T1000 (cell line): ENCODE results near the gene MYLK.
A peak's percentile ranks its signal among the peaks of the same experiment; 100 is the strongest.

Experiments
- DNase-seq: peaks from one replicate; lab custom pipeline; 2025; ENCODE audit warnings: mixed read lengths; lab: John Stamatoyannopoulos, UW

MYLK gene

DNA sequence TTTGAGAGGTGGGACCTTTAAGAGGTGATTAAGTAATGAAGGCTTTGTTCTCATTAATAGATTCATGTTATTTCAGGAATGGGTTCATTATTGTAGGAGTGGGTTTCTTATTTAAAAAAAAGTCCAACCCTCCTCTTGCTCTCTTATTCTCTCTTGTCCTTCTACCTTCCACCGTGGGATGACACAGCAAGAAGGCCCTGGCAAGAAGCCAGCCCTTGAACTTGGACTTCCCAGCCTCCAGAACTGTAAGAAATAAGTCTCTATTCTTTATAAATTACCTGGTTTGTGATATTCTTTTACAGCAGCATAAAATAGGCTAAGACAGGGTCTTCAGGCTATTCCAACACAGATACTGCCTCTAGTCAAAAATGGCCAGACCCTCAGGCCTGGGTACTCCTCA, 62.2 kb downstream of the MYLK start:
- no peak for DNase-seq

DNA sequence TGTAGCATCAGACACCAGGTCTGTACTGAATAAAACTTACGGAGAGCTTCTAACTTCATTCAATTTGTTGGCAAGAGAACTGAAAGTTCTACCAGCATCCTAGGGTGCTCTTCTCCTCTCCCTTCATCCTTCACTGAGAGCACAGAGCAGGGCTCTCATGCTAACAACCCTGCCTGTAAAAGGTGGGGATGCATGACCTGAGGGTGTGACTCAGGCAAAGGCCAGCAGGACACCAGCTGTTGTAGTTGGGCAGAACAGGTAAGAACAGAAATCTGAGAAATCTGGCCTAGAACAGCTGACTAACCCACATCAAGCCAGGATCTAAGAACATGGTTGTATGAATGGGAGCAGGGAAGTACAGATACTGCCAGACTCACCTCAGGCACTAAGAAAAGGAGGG, 64.2 kb downstream of the MYLK start:
- no peak for DNase-seq

- DNase-seq = peak; percentile 41
These were observed 65.2 kb downstream of the MYLK start for GRCh38 chr3:123818921-123819429.

DNA sequence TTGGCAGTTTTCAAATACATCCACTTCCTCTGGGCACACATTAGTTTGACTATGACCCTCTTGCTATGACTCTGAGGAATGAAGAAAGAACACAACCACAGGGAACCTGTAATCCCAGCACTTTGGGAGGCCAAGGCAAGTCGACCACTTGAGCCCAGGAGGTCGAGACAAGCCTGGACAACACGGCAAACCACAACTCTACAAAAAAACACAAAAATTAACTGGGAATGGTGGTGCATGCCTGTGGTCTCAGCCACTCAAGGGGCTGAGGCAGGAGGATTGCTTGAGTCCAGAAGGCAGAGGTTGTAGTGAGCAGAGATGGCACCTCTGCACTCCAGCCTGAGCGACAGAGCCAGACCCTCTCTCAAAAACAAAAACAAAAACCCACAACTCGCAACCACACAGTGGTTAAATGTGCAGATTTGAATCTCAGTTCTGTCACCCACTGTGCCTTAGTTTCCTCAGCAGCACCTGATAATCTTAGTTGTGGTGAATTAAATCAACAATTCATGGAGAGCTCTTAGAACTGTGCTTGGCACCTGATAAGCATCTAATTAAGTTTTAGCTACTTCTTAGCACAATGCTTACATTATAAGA, 65.7 kb downstream of the MYLK start:
- no peak for DNase-seq

- no peak for DNase-seq
These were observed 66.7 kb downstream of the MYLK start for GRCh38 chr3:123817413-123817812.

DNA sequence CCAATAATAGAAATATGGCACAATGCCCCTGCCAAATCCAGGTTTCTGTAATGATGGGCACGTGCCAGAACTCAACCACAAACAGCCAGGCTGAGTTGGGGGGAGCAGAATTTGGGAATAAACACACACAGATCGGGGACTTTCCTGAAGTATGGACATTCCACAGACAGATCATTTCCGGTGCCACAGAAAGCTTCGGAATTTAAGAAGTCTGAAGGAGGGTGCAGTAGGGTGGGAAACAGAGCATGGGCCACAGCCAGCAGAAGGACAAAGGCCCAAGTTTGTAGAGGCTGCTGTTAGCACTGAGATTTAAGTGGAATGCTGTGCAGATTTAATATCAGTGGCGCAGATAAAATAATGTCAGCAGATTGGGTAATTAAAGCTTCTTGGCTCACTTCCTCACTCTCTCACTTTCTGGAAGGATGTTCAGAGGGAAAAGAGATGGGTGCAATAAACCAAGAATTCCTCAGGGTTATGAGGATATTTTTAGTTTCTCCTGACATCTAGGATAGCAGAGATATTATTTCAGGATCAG, 67.4 kb downstream of the MYLK start:
- no peak for DNase-seq

- DNase-seq = no peak
These were observed 68.2 kb downstream of the MYLK start for GRCh38 chr3:123815981-123816380.

- no peak for DNase-seq
These were observed 70.3 kb downstream of the MYLK start for GRCh38 chr3:123813876-123814275.

GRCh38 chr3:123809597-123809996, 74.5 kb downstream of the MYLK start:
- DNase-seq = no peak

- no peak for DNase-seq
These were observed 75.3 kb downstream of the MYLK start for GRCh38 chr3:123808812-123809211.

GRCh38 chr3:123807820-123808219, 76.3 kb downstream of the MYLK start:
- peak; percentile 31 for DNase-seq

- DNase-seq = no peak
These were observed 78.6 kb downstream of the MYLK start for GRCh38 chr3:123805504-123805903.

DNA sequence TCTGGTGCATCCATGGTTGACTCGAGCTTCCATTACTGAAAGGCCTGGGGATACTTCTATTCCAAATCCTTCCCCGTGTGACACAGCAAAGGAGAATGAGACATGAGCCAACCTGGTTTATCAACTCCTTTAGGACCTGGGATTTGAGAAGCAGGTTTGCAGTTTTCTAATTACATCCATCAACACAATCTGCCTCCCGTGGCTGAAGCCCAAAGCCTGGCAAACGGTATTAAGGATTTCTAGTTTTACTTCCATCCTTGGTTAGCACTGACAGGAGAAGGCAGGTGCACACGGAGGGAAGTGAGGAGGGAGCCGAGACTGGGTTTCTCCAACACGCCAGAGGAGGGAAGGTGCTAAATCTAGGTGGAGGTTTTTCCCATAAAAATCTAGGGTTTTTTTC, 79.0 kb downstream of the MYLK start:
- DNase-seq = no peak

GRCh38 chr3:123804676-123805075, 79.5 kb downstream of the MYLK start:
- DNase-seq = no peak

- DNase-seq = no peak
These were observed 80.6 kb downstream of the MYLK start for GRCh38 chr3:123803521-123803920.

GRCh38 chr3:123802007-123802625, 82.0 kb downstream of the MYLK start:
- no peak for DNase-seq

DNA sequence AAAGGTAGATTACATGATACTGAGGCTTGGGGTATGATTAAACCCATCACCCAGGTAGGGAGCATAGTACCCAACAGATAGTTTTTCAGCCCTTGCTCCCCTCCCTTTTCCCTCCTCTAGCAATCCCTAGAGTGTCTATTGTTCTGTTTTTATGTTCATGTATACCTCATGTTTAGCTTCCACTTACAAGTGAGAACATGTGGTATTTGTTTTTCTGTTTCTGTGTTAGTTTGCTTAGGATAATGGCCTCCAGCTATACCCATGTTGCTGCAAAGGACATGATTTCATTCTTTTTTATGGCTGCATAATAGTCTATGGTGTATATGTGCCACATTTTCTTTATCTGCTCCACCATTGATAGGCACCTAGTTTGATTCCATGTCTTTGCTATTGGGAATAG, 82.7 kb downstream of the MYLK start:
- no peak for DNase-seq

- DNase-seq = no peak
These were observed 83.8 kb downstream of the MYLK start for GRCh38 chr3:123800362-123800682.

- no peak for DNase-seq
These were observed 84.4 kb downstream of the MYLK start for GRCh38 chr3:123799544-123800361.

GRCh38 chr3:123798550-123798949, 85.6 kb downstream of the MYLK start:
- no peak for DNase-seq

DNA sequence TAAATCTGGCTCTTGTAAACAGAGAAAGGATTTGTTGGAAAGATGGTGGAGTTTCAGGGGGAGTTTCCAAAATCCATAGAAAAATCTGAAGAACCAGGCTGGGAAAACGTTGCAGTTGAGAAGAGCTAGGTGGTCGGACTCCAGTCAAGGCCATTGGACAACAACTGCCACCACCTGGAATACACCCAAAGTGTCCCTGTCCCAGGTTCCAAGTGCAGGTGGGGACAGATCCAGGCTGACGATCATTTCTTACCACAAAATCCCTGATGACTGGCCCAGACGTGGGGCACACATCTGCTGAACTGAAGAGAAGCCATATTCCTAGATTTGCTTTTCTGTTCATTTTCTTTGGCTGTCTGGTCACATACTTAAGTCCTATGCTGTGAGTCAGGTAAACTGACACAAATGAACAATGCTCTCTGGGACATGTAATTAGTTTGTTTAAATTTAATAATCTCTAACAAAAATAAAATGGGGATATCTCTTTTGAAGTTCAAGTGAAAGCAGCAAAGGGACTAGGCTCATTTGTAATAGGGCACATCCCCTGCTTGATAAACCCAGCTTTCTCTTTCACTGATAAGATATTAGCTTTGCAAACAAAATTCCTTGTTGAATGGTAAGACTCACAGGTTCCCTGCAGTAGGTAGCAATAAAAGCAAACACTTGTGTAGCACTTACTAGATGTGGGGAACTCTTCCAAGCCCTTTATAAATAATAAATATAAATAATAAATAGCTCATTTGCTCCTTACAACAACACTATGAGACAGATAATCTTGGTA, 88.5 kb downstream of the MYLK start:
- DNase-seq = no peak

- no peak for DNase-seq
These were observed 90.7 kb downstream of the MYLK start for GRCh38 chr3:123793425-123793824.
